Esophagus mucosa (tissue), 1 donor: ENCODE measurements around the gene HLCS. TPM values are rescaled to one million over a fixed set of nuclear protein-coding genes. Genes with fewer than 3 reads are reported as not detected.

Experiments used
- ATAC-seq: fragments of 200-7000 bp; cut with Tn5 transposase; one replicate; pipeline ENCODE4 v1.9.1; 2020
- total RNA-seq: library from RNA; stranded (reverse); gene quantifications from one replicate; pipeline ENCODE4 v1.2.4, GENCODE V29; 2023
- donor health status: DM: yes; HTN: yes; CAD: no.

The HLCS gene
- total RNA-seq, 1 donor from 2014 or later = 11.6 TPM

GRCh38 chr21:36914244-36915013 lies 52.0 kb downstream of the HLCS start:
- no peak for ATAC-seq

GRCh38 chr21:36913247-36914169 lies 53.0 kb downstream of the HLCS start:
- ATAC-seq = no peak

- peak; percentile 14 for ATAC-seq
Observed at GRCh38 chr21:36910581-36911307, 55.7 kb downstream of the HLCS start.

- ATAC-seq = peak; percentile 92
Observed at GRCh38 chr21:36909901-36910561, 56.4 kb downstream of the HLCS start.

GRCh38 chr21:36909423-36909822 lies 57.0 kb downstream of the HLCS start:
- peak; percentile 4 for ATAC-seq

- ATAC-seq = no peak
Observed at GRCh38 chr21:36908260-36908908, 58.1 kb downstream of the HLCS start.

- no peak for ATAC-seq
Observed at GRCh38 chr21:36904093-36904666, 62.3 kb downstream of the HLCS start.

GRCh38 chr21:36902793-36903192 lies 63.7 kb downstream of the HLCS start:
- ATAC-seq = no peak

GRCh38 chr21:36902331-36902730 lies 64.1 kb downstream of the HLCS start:
- no peak for ATAC-seq

GRCh38 chr21:36901575-36901974 lies 64.9 kb downstream of the HLCS start:
- no peak for ATAC-seq

- ATAC-seq = no peak
Observed at GRCh38 chr21:36893581-36893980, 72.9 kb downstream of the HLCS start.

- no peak for ATAC-seq
Observed at GRCh38 chr21:36892201-36892600, 74.3 kb downstream of the HLCS start.

GRCh38 chr21:36891692-36892091 lies 74.8 kb downstream of the HLCS start:
- no peak for ATAC-seq

GRCh38 chr21:36891121-36891520 lies 75.3 kb downstream of the HLCS start:
- ATAC-seq = no peak

- no peak for ATAC-seq
Observed at GRCh38 chr21:36890086-36890485, 76.4 kb downstream of the HLCS start.

GRCh38 chr21:36889401-36889800 lies 77.1 kb downstream of the HLCS start:
- no peak for ATAC-seq

- ATAC-seq = no peak
Observed at GRCh38 chr21:36888466-36888865, 78.0 kb downstream of the HLCS start.

GRCh38 chr21:36887963-36888362 lies 78.5 kb downstream of the HLCS start:
- ATAC-seq = no peak

GRCh38 chr21:36883532-36884486 lies 82.7 kb downstream of the HLCS start:
- ATAC-seq = no peak

- ATAC-seq = no peak
Observed at GRCh38 chr21:36882776-36883175, 83.7 kb downstream of the HLCS start.
